HG02938 (cell line): ENCODE results near the gene SDC3.

ENCODE experiments used
- ATAC-seq: cut with Tn5 transposase; IDR thresholded peaks from one replicate; pipeline ENCODE4 v1.9.1; 2021; ENCODE audit warnings: mild to moderate bottlenecking, moderate library complexity; ENCODE audit not compliant: unreplicated experiment

Gene SDC3

DNA sequence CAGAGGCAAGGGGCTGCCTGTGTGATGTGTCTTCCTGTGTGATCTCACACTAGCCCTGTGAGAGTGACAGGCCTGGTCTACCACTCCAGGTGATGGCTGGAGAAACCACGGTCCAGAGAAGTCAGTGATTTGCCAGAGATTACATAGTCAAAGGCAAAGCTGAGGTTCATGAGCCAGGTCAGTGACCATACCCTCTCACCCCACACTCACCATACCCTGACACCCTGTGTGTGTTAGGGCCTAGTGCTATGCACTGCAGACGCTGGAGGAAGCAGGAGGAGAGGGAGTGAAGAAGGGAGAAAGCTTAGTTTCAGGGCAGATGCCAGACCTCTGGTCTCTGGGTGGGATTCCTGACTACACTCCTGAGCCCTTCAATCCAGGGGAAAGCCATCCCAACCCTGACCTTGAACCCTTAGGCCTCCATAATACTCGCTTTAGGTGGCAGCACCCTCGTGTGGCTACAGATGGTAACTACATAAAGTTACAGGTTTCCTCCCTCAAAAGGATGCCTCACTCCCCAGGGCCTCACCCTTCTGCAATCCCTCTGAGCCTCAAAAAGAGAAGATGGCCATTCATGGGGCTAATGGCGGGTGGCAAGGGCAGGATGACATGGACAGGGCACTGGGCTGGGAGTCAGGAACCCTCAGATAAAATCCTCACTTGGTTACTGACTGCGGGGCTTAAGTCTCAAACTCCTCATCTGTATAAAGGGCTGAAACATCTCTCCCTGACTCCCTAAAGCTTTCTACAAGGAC is 20.8 kb upstream of the SDC3 start:
- ATAC-seq: no peak

DNA sequence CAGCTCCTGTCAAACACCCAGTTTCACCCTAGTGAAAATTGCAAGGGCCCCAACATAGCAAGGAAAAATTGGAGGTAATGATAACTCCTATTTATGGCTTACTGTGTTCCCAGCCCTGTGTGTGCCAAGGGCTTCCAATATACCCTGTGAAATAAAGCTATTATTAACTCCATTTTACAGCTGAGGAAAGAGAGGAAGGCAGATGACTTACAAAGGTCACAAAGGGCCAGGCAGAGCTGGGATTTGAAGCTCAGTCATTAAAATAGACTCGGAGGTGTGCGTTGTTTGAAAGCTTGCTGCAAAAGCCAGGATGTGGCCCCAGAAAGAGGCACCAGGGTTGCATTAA is 20.2 kb upstream of the SDC3 start:
- ATAC-seq: no peak

DNA sequence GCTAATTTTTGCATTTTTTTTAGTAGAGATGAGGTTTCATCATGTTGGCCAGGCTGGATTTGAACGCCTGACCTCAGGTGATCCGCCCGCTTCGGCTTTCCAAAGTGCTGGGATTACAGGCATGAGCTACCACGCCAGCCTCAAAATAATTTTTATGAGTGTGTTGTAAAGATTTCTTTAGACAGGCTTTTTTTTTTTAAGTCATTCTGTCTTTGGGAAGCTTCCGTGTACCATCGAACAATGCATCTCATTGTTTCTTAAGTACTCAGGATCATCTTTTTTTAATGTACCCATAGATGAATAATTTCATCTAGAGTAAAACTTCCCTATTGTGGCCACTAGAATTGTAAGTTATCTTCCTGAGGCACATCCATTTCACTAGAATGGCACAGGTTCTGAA is 19.6 kb upstream of the SDC3 start:
- no peak for ATAC-seq

DNA sequence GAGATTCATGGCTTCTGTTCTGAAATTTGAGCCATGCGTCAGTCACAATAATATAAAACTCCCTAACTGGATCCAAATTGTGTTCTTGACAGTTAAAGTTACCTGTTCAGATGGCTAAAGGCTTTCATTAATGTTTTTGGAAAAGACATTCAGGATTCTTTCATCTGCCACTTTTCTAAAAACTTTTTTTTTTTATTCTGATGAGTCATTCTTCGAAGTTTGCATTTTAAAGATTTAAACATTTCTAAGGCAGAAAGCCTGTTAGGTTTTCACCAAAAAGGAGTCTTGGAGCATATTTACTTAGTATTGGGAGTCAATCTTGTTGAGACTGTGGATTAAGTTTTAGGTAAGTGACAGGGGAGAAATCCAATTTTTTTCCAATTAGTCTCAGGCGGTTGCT is 18.9 kb upstream of the SDC3 start:
- ATAC-seq: no peak

DNA sequence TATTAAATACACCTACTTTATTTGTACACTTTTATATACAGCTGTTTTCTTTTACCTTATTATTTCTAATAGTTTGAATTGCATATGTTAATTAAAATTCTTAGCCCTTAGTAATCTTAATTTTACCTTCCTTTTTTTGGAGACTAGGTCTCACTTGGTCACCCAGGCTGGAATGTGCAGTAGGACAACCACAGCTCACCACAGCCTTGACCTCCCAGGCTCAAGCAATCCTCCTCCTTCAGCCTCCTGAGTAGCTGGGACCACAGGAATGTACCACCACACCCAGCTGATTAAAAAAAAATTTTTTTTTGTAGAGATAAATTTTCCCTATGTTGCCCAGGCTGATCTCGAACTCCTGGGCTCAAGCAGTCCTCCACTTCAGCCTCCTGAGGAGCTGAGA is 15.0 kb upstream of the SDC3 start:
- ATAC-seq: no peak

DNA sequence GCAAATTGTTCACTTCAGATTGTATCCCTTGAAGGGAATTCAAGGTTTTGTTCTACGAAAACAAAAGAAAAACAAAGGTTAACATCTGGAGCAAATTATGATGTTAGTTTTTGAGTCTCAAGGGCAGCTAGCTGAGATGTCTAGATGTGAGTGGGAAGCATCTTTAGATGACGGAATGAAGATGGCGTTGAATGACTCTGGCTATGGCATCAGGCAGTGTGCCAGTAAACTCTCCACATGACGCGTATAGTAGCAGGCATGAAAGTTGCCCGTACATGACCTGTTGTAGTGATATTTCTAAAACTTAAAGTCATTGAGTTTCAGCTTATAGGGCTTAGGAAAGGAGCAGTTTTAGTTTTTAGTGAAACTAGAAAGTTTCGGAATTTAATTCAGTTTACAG is 12.3 kb upstream of the SDC3 start:
- ATAC-seq: no peak

DNA sequence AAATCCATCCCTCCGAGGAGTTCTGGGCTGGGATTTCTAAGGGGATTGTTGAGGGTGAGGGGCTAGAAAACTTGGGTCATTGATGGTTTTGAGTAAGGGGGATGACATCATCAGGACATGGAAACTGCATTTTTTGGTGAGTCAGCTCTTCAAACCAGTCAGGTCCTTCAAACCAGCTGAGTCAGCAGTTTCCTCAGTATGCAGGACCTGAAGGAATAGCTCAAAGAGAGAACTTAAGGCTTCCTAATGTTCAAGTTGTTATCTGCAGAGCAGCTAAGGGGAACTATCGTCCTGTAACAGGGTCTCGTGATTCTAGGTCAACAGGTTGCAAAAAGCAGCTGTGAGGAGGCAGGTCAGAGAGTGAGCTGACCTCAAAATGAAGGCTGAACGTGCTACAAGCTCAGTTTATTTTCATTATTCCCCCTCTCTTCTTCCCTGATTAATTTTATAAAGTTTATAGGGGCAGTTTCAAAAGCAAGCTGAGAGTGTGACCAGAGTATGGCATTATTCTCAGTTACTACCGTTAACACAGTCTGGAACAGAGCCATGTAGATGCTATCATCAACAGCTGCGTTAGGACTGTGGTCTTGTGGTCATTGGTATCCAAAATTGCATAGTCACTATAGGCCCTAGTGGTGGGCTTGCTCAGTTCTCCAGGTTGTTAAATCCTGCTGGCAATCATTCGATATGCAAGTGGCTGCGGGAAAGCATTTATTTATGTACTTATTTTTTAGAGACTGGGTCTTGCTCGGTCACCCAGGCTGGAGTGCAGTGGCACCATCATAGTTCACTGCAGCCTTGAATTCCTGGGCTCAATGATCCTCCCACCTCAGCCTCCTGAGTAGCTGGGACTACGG is 10.7 kb upstream of the SDC3 start:
- no peak for ATAC-seq

DNA sequence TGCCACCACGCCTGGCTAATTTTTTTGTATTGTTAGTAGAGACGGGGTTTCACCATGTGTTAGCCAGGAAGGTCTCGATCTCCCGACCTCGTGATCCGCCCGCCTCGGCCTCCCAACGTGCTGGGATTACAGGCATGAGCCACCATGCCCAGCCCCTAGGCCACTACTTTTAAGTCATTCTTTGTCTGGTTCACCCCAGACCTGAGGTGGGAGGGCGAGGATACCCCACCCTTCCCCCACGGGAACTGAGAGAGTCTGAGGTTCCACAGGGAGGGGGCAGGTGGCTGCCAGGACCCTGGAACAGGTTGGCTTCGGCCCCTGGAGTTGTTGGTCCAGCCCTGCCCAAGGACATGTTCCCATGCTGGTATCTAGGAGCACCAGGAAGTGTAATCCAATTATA is 7.7 kb upstream of the SDC3 start:
- ATAC-seq: no peak

DNA sequence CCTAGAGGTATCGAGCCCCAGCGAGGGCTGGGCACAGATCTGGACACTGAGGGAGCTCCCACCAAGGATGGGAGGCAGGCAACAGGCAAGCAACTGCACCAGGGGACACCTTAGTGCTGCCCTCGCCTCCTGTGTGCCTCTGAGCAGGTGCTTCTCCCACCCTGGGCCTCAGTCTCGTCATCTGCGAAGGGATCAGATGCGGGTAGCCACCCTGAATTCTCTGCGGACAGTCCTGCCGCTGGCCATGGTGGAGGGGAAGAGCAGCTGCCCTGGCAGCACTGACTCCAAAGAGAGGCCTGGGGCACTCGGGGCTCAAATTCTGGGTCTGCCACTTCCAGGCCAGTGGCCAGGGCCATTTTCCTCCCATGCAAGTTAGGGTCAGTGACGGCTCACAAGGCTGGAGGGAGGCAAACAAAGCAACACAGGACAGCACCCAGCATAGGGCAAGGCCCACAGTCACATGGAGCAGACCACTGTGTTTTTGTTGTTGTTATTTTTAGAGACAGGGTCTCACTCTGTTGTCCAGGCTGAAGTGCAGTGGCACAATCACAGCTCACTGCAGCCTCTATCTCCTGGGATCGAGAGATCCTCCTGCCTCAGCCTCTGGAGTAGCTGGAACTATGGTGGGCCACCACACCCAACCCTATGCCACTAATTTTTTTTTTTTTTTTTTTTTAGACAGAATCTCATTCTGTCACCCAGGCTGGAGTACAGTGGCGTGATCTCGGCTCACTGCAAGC is 7.1 kb upstream of the SDC3 start:
- no peak for ATAC-seq

DNA sequence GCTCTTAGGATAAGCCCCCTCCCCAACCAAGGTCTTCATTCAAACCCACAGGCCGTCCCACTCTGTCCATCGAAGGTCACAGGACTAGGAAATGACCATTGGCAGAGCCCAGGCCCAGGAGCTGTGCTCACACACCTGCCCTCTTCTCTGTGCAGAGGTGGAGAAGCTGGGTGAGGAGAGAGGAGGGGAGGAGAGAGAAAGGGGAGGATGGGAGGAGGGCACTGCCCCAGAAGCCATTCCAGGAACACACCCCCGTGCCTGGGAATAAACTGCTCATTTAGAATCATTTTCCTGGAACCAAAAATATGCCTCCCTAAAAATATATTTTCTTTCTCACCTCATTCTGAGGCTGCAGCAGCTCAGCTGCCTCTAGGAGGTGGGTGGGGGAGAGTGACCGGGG is 6.4 kb upstream of the SDC3 start:
- no peak for ATAC-seq

DNA sequence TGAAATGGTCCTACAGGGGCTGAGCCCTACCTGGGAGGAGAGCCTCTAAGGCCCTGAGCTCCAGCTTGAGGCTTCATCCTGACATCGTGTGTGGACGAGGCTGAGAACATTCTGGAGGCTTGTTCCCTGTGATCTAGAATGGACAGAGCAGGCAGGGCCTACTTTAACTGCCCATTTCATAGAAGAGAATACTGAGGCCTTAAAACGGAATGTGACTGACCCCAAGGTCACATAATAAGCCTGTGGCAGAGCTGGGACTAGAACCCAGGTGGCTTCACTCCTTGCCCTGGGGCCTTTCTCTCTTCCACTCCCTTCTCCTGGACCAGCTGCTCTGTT is 6.0 kb upstream of the SDC3 start:
- no peak for ATAC-seq

DNA sequence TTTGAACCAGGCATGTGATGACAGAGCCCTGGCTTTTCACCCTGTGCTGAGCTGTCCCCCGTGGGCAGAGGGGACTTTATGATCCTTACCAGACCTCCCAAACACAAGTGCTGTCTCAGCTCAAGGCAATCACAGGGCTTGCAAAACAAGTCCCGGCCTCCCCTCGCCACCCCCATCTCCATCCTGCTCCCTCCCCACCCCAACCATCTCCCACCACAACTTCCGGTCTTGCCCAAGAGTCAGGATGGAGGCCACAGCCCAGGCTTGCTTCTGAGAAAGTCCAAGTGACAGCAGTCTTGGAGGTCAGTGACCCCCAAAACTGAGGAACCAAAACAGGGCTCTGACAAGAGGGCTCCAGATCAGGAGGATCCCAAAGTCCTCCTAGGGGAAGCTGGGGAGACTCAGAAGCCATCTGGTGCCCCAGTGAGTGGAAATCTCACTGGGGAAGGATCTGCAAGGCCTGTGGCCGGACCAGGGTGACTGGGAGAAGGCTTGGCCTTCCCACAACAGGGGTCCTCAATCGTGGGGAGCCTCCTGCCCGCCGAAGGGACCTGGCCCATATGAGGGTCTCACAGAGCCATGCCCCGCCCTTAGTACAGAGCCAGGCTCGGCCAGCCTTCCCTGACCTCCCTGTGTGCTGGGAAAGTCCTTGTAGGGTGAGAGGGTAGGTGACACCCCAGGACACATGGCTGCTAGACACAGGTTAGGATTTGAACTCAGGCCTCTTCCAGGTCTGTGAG is 4.5 kb upstream of the SDC3 start:
- ATAC-seq: no peak

DNA sequence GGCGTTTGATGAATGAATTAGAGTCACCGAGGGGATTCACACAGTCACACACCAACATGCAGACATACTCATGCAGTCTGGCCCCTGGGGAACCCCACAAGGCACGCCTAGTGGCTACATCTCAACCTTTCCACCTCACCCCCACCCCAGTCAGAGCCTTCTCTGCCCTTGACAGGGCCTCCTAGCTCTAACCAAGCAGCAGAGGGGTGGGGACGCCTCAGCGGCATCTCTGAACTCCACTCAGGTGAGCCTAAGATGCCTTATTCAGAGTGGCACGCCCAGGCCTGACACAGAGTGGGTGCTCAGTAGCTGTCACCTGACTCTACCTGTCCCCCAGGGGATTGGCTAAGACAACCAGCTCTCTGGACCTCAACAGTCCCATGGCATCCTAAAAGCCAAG is 3.7 kb upstream of the SDC3 start:
- no peak for ATAC-seq

DNA sequence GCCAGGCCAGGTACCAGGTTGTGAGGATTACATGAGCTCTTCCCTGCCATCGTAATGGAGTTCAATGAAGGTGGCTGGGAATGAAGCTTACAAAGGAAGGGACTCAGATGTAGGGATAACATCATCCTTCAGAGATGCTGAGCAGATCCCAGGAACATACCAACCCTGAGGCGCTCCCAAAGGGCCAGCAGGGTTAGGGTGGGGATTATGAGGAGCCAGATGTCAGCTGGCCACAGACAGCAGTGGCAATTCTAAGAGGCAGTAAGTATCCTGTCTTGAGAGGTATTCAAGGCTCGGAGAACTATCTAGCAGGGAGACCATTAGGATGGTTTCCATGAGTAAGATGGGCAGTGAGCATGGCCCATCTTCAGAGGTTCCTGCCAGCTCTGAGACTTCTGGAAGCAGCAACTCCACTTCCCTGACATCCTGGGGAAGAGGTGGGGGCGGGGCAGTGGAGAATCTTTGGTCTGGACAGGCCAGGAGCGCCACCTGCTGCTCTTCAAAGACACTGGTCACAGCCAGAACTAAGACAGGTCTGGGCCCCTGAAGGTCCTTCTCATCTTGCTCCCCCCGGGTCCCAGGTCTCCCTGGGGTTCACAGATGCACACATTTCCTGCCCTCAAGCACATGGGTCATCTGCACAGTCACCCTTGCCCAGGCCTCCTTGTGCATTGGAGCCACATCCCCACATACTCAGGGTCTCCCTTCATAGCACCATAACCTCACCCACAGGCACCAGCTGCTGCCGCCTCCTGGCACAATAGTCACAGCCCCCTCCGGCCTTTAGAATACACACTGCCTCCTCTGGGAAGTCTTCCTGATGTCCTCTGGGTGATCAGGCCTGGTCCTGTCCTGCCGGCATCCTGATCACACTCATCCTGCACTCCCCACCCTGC is 2.7 kb upstream of the SDC3 start:
- no peak for ATAC-seq

DNA sequence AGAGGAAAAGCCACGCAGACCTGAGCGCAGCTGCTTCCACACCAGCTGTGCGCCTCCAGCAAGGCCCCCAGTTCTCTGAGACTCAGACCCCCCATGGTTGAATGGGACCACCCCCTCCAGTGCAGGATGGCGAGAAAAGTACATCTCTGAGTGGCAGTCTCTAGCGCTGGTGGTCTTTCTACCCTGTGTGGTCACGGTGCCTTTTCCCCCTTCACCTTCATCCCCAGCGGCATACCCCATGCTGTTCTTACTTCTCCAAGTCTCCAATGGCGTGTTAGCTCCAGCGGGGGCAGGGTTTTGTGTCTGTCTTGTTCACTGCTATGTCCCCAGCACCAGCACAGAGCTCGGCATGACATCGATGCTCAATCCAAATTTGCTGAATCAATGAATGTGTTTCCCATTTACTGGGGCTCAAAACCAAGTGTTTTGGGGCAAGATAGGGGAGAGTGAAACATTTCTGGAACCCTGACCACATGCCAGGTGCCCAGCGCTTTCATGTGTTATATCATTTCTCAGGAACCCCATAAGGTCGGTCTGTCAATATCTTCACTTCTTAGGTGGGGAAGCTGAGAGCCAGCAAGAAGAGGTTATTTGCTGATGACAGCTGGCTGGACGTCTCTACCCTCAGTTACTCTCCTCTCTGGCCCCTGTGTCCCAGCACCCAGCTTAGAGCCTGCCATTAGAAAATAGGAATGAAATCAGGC is 959 bp upstream of the SDC3 start:
- no peak for ATAC-seq

DNA sequence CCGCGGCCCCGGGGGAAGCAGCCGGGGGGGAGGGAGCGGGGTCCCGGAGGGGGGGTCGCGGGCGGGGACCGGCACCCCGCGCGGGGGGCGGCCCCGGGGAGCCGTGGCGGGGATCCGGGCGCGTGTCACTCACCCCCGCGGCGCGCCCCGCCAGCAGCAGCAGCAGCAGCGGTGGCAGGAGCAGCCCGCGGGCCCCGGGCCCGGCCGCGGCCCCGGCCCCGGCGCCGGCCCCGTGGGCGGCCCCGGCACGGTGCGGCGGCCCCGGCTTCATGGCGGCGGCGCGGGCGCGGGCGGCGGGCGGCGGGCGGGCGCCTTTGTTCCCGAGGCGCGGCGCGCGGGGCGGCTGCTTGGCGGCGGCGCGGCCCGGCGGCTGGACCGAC is 252 bp downstream of the SDC3 start:
- no peak for ATAC-seq

DNA sequence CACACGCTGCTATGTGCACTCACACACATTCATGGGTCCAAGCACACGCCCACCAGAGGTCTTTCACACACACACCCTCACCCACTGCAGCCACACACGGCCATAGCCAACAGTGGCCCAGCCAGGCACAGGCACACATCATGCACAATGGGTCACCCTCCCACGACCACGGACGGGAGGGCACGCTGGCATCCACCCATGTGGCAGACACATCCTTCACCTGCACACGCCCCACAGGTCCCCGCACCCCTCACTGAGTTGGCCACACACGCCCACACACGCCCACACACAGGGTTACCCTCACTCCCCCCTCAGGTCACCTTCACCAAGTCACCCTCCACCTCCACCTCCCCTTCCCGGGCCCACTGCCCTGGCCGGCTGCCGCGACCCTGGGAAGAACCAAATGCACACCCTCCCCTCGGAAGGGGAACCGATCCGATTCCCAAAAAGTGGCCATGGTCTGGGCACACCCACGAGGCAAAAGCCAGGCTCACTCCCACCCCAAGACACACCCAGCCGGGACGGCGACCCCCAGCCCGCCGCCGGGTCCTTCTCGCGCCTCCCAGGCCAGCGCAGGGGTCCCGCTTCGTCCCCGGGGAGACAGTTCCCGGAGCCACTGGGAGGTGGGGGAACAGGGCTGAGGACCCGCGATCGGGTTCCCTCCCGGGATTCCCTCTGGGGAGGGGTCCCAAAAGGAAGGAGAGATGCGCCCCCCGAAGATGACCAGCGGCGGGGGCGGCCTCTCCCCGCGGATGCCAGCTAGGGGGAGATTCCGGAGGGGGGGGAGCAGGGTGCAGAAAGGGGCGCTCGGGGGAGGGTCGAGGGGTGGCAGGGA is 860 bp downstream of the SDC3 start:
- ATAC-seq: no peak

DNA sequence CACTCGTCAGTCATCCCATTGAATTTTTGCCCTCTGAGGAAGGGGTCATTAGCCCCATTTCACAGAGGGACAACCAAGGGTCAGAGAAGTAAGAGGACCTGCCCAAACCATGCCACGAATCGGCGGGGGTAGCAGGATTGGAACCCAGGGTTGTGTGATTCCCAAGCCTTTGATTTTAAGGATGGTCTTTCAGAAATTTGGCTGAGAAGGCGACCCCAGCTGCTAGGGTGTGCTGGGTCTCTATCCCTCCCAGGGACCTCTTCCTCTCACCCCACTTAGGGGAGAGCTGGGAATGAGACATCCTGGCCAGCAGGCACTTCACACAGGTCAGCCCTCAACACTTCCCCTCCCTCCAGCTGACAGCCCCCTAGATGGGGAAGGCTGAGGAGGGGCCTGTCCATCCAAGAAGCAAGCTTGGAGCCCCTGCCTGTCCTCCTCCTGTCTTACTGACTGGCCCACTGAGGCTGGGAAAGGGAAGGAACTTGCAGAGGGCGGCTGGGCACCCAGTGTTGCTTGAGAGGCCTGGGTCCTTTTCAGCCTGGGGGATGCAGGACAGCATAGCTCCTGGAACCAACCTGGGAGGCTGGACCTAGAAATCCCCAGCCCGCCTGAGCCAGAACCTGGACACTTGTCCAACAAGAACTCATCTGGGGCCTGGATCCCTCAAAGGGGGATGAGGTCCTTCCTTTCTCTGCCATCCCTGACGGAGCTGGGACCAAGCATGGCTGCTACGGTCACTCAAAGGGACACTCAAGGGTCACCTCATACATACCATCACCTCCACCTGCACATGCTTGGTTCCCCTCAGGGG is 1.7 kb downstream of the SDC3 start:
- no peak for ATAC-seq
